Measurements from ENCODE around the gene SOX5. TPM values are rescaled to one million over a fixed set of nuclear protein-coding genes. Genes with fewer than 3 reads are reported as not detected.
"Not testable (repeated sequence)": the region's sequence is repeated elsewhere in the genome, so short reads cannot be mapped to it uniquely, and the experiment has no call there.

Gene SOX5
- total RNA-seq, 1 donor from 2014 or later, result 2.2 TPM

DNA sequence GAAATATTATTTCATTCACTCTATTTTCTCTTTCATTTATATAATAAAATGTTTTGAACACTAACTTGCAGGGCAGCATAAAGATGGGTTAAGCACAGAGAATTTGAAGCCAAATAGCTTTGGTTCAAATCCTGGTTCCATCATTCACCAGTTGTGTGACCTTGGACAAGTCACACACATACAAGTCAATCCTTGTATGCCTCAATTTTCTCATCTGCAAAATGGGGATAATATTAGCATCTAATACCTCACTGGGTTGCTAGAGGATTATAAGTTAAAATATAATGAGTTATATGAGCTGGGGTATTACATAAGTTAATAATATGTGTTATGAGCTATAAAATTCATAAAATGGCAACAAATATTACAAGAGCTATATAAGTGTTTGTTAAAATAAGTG lies 94.9 kb downstream of the SOX5 start:
- no peak for DNase-seq (ENCODE audit: low spot score)
- intact Hi-C loops (cut with DNase I), result no loop called here

DNA sequence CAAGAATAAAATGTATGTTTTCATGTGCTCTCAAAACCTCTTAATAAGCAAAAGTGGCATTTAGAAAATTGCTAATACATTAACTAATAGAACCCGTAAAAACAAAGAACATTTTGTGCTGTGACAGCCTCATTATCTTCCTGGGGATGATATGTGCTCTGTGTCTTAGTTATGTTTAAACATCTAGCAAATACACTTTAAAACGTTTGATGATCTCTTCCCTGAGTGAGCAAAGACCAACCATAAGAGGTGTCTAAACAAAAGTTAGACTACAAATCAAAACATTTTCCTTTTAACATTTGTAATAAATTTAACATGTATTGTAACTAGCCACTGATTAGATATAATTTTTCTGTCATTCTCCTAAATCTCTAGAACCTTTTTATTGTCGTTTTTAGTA lies 95.8 kb downstream of the SOX5 start:
- intact Hi-C loops (cut with DNase I), result no loop called here
- DNase-seq (ENCODE audit: low spot score), result no peak

DNA sequence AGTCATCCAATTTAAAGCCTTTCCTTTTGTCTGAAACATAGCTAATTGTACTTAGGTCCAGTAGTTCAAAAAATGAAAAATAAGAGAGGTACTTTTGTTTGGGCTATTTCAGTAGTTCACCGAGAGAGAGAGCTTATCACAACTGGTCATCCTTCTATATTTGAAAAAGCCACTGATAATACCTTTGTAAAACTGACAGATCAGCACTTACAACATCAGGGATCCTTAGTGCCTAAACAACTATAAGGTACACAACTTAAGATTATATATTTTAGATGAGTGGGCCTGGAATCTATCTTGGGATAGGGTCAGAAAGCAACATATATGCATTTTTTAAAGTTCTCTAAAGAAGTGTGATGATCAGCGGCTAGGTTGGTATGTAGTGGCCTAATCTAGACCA lies 97.9 kb downstream of the SOX5 start:
- intact Hi-C loops (cut with DNase I), result no loop called here
- DNase-seq (ENCODE audit: low spot score), result no peak

DNA sequence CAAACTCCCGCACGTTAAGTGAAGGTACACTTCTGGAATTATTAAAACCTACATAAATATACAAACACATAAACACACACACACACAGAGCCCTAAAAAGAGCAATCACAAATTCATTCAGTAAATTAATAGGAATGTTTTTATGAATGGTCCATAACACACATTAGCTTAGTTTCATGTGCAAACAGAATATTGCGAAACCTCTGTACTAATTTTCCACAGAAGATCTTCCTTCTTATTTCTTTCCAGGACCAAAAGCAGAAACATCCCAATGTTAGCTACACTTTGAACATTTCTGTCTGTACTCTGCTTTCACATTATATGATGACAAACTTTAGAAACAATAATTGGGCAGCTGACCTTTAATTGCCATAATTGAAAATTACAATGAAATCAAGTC lies 101.6 kb downstream of the SOX5 start:
- DNase-seq (ENCODE audit: low spot score), result no peak
- intact Hi-C loops (cut with DNase I), result no loop called here

DNA sequence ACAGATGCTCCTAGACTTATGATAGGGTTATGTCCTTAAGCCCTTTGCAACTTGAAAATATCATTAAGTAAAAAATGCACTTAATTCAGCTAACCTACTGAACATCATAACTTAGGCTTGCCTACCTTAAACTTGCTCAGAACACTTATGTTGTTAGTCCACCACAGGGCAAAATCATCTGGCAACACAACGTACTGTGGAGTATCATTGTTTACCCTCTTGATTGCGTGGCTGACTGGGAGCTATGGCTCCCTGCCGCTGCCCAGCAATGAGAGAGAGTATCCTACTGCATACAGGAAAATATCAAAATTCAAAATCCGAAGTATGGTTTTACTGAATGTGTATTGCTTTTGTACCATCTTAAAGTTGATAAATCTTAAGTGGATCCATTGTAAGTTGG lies 105.5 kb downstream of the SOX5 start:
- DNase-seq (ENCODE audit: low spot score), result no peak
- intact Hi-C loops (cut with DNase I), result no loop called here

DNA sequence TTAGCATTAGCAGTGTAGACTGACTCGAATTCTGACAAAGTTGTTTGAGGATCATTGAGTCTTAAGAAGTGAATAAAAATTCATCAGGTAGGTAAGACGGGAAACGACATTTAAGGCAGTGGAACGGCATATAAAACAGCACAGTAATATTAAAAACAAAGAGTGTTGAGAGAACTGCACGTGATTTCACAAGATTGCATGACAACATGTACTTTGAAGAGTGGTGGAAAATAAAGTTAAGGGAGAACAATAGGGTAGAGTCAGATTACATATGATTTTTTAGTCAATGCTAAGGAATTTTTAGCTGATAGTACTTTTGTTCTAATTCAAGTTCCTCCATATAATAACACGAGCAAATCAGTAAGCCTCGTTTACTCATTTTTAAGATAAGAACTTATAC lies 115.4 kb downstream of the SOX5 start:
- DNase-seq (ENCODE audit: low spot score), result no peak
- intact Hi-C loops (cut with DNase I), result no loop called here

DNA sequence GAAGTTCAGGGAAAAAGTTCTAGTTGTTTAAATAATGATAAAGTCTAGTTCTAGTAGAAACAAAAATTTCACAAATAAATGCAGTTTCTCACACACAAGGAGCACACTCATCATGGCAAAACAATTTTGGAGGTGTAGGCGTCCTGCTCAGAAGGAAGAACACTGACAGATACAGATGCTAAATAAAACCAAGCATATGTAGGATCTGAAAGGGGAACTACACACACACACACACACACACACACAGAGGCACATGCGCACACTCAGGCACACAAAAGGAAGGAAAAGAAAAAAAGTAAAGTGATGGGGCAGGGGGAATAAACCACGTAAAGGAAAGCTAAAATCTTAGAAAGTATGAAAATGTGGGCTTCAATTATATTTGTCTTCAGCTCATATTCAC lies 117.7 kb downstream of the SOX5 start:
- DNase-seq (ENCODE audit: low spot score), result no peak
- intact Hi-C loops (cut with DNase I), result no loop called here

DNA sequence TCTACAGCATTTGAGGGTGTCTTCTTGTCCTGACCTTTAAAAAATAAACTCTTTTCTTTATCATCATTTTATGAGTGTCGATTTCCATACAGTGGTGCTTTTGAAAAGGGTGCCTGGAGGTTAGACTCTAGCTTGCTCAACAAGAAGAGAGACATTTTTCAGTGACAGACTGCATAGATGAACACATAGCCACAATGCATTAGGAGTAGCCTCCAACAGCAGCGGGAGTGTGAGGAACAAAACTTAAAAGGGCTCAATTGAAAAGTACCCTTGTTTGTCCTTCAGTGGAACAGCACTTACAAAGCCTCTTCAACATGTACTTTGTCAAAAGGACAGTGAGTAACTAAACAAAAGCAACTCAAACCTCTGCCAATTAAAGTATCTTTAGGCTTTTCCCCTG lies 119.3 kb downstream of the SOX5 start:
- DNase-seq (ENCODE audit: low spot score), result no peak
- intact Hi-C loops (cut with DNase I), result no loop called here

DNA sequence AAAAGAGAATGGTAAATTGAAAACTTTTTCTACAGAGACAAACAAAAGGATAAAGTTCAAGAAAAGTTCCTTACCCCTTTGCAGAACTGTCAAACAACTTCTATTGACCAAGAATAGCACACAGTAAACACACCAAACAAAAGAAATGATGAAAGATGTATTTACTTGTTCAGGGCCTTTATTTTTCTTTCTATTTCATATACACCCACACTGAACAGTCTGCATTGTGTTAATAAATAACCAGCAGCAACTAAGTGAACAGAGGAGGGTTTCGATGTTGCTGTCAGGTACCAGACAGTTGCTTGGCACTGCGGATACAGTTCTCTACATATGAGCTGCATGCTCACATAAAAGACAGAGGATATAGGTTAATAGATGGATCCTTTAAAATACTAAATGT lies 122.1 kb downstream of the SOX5 start:
- intact Hi-C loops (cut with DNase I), result no loop called here
- no peak for DNase-seq (ENCODE audit: low spot score)

DNA sequence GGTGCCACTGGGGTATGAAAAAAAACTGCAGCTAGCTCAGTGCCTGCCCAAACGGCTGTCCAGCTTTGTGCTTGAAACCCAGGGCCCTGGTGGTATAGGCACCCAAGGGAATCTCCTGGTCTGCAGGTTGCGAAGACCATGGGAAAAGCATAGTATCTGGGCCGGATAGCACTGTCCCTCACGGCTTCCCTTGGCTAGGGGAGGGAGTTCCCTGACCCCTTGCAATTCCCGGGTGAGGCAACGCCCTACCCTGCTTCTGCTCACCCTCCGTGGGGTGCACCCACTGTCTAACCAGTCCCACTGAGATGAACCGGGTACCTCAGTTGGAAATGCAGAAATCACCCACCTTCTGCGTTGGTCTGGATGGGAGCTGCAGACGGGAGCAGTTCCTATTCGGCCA lies 124.3 kb downstream of the SOX5 start:
- intact Hi-C loops (cut with DNase I); DNase-seq (ENCODE audit: low spot score): not testable (repeated sequence)

DNA sequence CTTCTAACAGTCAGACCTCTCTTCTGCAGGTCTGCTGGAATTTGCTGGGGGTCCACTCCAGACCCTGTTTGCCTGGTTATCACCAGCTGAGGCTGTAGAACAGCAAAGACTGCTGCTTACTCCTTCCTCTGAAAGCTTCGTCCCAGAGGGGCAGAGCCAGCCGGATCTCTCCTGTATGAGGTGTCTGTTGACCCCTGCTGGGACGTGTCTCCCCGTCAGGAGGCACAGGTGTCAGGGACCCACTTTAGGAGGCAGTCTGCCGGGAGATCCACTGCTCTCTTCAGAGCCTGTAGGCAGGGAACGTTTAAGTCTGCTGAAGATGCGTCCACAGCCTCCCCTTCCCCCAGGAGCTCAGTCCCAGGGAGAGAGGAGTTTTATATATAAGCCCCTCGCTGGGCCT lies 125.1 kb downstream of the SOX5 start:
- no peak for DNase-seq (ENCODE audit: low spot score)
- intact Hi-C loops (cut with DNase I), result no loop called here

DNA sequence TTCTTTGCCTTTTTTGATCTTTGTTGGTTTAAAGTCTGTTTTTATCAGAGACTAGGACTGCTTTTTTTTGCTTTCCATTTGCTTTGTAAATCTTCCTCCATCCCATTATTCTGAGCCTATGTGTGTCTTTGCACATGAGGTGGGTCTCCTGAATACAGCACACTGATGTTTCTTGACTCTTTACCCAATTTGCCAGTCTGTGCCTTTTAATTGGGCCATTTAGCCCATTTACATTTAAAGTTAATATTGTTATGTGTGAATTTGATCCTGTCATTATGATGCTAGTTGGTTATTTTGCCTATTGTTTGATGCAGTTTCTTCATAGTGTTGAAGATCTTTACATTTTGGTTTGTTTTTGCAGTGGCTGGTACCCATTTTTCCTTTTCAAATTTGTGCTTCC lies 126.6 kb downstream of the SOX5 start:
- intact Hi-C loops (cut with DNase I); DNase-seq (ENCODE audit: low spot score): not testable (repeated sequence)

DNA sequence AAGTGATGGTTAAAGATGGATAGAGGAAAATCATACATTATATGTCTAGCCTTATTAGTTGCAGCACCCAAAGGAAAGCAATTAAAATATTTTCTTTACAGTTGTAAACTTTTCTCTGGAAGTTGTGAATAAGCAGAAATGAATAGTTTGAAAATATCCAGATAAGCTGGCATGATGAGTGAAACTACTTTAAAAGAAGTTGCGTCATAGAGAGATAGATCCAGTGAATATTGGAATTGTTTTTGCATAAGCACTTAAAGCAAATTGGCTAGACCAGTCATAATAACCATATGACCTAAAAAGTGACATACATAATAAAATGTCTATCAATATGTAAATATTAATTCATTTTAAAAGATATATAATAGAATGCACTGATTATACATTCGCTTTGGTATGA lies 132.1 kb downstream of the SOX5 start:
- intact Hi-C loops (cut with DNase I), result no loop called here
- DNase-seq (ENCODE audit: low spot score), result no peak

DNA sequence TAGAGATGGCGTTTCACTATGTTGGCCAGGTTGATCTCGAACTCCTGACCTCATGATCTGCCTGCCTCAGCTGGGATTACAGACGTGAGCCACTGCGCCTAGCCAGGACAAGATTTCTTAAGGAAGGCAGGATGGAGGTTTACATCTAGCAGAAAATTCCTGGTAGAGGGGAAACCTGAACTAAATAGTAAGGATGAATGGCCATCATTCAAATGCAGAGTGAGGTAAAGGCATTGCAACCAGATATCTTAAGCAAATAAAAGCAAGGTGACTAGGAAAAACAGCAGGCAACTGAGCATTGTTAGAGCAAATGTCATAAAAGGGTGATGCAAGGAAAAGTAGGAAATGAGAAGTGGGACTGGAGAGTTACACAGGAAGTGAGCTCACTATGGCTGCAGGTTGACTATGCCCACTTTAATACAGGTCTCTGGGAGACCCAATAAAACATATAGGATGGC lies 133.0 kb downstream of the SOX5 start:
- DNase-seq (ENCODE audit: low spot score), result no peak

DNA sequence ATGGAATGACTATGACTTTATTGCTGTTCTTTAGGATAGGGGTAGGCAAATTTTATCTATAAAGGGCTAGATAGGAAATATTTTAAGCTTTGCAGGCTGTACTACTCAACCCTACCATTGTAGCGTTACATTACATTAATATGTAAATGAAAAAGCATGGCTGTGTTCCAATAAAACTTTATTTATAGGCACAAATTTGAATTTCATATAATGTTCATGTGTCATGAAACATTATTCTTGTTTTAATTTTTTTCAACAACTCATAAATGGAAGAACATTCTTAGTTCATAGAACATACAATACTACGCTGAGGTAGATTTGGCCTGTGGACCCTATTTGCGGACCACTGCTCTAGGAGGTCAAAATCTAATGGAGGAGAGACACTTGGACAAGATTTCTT lies 133.7 kb downstream of the SOX5 start:
- DNase-seq (ENCODE audit: low spot score), result no peak

More for the DNA sequence above, 133.0 kb downstream of the SOX5 start:
- intact Hi-C loops (cut with DNase I), result no loop called here

DNA sequence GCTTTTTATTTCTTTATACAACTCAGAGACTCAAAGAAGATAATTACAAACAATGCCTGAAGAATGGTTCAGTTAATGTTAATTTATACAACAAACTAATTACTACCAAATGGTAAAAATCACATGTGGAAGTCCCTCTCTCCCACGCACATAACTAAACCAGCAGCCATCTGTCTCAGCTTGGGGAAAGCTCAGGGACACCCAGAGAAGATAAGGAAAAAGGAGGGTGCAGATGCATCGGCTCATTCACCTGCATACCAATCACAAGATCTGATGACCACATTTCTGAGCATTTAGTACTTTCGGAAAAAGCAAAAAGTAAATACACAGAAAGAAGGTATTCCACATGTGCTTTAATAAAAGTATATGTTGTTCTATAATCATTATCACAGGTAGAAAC lies 136.3 kb downstream of the SOX5 start:
- DNase-seq (ENCODE audit: low spot score), result no peak
- intact Hi-C loops (cut with DNase I), result no loop called here

More for the DNA sequence above, 133.7 kb downstream of the SOX5 start:
- intact Hi-C loops (cut with DNase I), result no loop called here

DNA sequence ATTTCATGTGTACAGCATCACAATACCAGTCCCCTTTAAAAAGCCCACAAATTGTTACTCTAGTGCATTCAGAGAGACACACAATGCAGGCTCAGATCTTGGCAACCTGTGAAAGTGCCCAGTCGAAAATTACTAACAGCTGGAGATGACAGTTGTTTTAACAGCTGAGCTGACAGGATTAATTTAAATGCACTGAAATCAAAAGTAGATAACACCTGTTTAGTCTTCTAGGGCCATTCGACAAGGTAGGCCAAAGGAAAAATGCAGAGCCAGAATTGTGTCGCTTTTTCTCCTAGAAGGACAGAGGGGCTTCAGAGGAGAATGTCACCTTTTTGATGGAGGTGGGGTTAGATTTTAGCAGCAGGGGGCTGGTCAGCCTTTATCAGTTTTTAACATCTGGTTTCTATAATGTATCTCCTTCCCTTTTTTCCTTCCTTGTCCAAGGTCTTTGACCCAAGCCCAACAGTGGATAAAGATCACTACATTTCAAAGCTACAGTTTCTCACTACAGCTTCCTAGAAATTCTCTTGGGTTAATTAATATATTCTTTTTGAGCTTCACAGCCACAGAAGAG lies 139.1 kb downstream of the SOX5 start:
- DNase-seq (ENCODE audit: low spot score), result no peak
- intact Hi-C loops (cut with DNase I), result no loop called here

DNA sequence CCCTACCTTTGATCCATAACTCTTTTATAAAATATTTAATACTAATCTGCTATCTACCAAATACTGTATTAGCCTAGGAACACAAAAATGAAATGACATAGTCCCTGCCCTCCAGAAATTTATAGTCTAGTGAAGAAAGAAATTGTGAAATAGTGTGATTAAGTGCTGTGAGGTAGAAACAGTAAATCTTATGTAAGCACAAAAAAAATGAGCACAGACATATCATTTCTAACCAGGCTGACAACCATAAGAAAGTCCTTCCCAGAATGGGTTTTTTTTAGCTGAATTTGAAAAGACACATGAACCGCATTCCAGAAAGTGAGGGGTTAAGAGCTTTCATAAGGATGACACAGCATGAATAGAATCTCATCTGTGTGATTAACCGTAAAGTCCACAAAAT lies 145.9 kb downstream of the SOX5 start:
- intact Hi-C loops (cut with DNase I), result no loop called here

DNA sequence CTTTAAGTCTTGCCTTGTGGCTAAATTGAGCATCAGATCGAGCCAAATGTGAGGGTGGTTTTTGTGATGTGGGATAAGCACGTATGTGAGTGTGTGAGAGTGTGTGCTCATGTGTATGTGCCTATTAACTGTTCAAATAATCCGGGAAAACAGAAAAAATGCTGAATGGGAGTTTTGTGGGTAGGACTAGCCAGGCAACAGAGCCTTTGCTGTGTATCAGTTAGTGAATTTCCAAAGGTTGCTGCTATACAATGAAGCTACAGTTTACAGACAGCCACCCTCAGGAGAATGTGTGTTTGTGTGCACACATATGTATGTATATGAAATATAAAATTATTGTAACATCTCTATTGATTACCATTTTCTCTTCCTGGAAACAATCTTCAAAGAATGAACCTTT lies 154.0 kb downstream of the SOX5 start:
- intact Hi-C loops (cut with DNase I), result no loop called here

More for the DNA sequence above, 145.9 kb downstream of the SOX5 start:
- no peak for DNase-seq (ENCODE audit: low spot score)

DNA sequence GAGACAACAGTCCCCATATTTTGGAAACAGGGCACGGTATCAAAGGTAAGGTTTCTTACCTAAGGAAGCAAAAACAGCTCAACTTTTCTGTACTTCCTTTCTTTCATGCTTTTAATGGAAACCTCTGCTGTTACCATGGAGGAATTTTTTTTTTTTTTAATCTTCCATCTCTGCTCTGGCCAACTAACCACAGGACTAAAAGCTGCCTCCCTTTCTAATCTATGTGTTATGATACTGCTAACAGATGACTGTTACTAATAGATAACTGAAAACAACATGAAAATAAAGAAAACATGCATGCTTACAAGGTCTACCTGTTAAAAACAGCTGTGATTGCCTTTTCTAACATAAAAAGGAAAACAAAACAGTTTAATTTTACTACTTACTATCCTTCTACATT lies 168.4 kb downstream of the SOX5 start:
- intact Hi-C loops (cut with DNase I), result no loop called here

More for the DNA sequence above, 154.0 kb downstream of the SOX5 start:
- no peak for DNase-seq (ENCODE audit: low spot score)

DNA sequence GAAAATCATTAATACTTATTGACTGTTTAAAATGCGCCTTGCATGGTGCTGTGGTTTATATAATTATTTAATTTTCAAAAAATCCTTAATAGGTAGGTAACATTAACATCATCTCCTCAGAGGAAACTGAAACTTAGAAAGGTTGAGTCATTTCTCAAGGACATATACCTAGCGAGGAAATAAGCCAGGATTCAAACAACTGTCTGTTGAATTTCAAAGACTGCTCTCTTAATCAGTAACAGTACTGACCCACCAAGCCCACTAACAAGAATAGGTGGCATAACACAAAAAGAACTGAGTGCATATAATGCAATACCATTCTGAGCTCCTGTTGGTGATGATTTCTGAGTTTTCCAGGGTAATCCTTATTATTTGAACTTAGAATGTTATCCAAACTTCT lies 174.3 kb downstream of the SOX5 start:
- intact Hi-C loops (cut with DNase I), result no loop called here
- DNase-seq (ENCODE audit: low spot score), result no peak

More for the DNA sequence above, 168.4 kb downstream of the SOX5 start:
- DNase-seq (ENCODE audit: low spot score), result no peak

DNA sequence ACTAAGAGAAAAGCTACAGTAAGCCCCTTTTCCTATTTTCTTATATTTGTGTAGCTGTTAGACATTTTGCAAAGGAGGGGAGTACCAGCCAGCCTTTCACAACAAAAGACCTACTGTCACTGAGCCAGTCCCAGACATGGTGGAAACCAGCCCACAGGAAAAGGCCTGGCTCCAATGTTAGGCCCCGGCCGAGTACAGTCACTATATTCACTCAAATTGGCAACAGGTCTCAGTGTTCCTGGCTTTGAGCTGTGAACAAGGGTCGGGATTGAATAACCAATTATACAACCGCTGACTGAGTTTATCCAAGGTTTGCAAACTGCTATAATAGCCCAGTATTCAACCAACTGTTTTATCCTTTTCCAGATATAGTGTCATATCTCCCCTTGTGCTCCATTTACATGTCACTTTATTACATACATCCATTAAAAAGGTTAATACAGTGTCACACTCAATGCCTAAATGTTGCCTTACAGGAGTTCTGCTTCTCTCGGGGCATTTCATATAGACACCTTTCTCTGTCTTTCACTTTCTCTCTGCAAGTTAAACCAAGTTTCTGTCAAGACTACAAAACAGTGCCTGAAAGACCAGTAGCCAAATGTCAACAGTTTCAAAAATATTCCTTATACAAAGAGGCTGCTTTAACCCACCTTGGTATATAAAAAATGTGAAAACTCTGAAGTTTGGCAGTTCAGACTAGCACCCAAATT lies 178.1 kb downstream of the SOX5 start:
- intact Hi-C loops (cut with DNase I), result no loop called here

More for the DNA sequence above, 178.1 kb downstream of the SOX5 start:
- DNase-seq (ENCODE audit: low spot score), result no peak
